H9 (cell line): ENCODE data around the gene PFN1. TPM values are rescaled to one million over a fixed set of nuclear protein-coding genes. Genes with fewer than 3 reads are reported as not detected.

Experiments
- DNase-seq: peaks from one replicate; pipeline ENCODE4 v3.0.0-alpha.2; 2017
- H2AFZ ChIP-seq: one replicate; pipeline ENCODE4 v1.6.1; 2013; ENCODE audit warnings: mild to moderate bottlenecking, low read length, control low read depth, moderate library complexity
- H2AK5ac ChIP-seq: 2 replicates; pipeline ENCODE4 v1.6.1; 2013; ENCODE audit warnings: low read length, control low read depth, mixed read lengths; ENCODE audit not compliant: insufficient read length
- H2BK120ac ChIP-seq: one replicate; pipeline ENCODE4 v1.6.1; 2013; ENCODE audit warnings: low read depth, mild to moderate bottlenecking, low read length, control low read depth, inconsistent platforms; ENCODE audit not compliant: poor library complexity, severe bottlenecking
- H2BK12ac ChIP-seq: 2 replicates; pipeline ENCODE4 v1.6.1; 2013; ENCODE audit warnings: low read length, control low read depth, mixed read lengths, low read depth; ENCODE audit not compliant: insufficient read length
- H2BK15ac ChIP-seq: 2 replicates; pipeline ENCODE4 v1.6.1; 2013; ENCODE audit warnings: low read depth, low read length, control low read depth
- H2BK20ac ChIP-seq: one replicate; pipeline ENCODE4 v1.6.1; 2013; ENCODE audit warnings: low read depth, mild to moderate bottlenecking, low read length, control low read depth, inconsistent platforms; ENCODE audit not compliant: poor library complexity, severe bottlenecking
- H2BK5ac ChIP-seq: 2 replicates; pipeline ENCODE4 v1.6.1; 2013; ENCODE audit warnings: low read length, control low read depth, mixed read lengths; ENCODE audit not compliant: insufficient read length
- H3K14ac ChIP-seq: 2 replicates; pipeline ENCODE4 v1.6.1; 2013; ENCODE audit warnings: low read length, control low read depth; ENCODE audit not compliant: insufficient read depth
- H3K18ac ChIP-seq: 2 replicates; pipeline ENCODE4 v1.6.1; 2013; ENCODE audit warnings: low read depth, mild to moderate bottlenecking, mixed read lengths, low read length, control low read depth; ENCODE audit not compliant: insufficient read length
- H3K23ac ChIP-seq: 2 replicates; pipeline ENCODE4 v1.6.1; 2013; ENCODE audit warnings: low read length, control low read depth, mixed read lengths, low read depth; ENCODE audit not compliant: insufficient read length
- H3K23me2 ChIP-seq: 2 replicates; pipeline ENCODE4 v1.6.1; 2013; ENCODE audit warnings: low read depth, mild to moderate bottlenecking, mixed read lengths, low read length, control low read depth; ENCODE audit not compliant: insufficient read length, poor library complexity, severe bottlenecking
- H3K27ac ChIP-seq: 2 replicates; pipeline ENCODE4 v1.5.1; 2013; ENCODE audit warnings: low read length, control low read depth, mixed read lengths, low read depth; ENCODE audit not compliant: insufficient read length
- H3K27me3 ChIP-seq: 2 replicates; pipeline ENCODE4 v1.6.1; 2013; ENCODE audit warnings: low read length, control low read depth, inconsistent platforms; ENCODE audit not compliant: insufficient read depth
- H3K4ac ChIP-seq: 2 replicates; pipeline ENCODE4 v1.6.1; 2013; ENCODE audit warnings: low read depth, mild to moderate bottlenecking, control low read depth, inconsistent platforms, low read length, moderate library complexity
- H3K4me1 ChIP-seq: 2 replicates; pipeline ENCODE4 v1.6.1; 2013; ENCODE audit warnings: low read length, control low read depth, inconsistent platforms; ENCODE audit not compliant: insufficient read depth
- H3K4me2 ChIP-seq: 2 replicates; pipeline ENCODE4 v1.6.1; 2013; ENCODE audit warnings: low read length, control low read depth, mixed read lengths; ENCODE audit not compliant: insufficient read length, insufficient read depth
- H3K56ac ChIP-seq: 2 replicates; pipeline ENCODE4 v1.6.1; 2013; ENCODE audit warnings: low read depth, mild to moderate bottlenecking, mixed read lengths, low read length, control low read depth; ENCODE audit not compliant: insufficient read length
- H3K79me1 ChIP-seq: 2 replicates; pipeline ENCODE4 v1.6.1; 2013; ENCODE audit warnings: low read depth, mild to moderate bottlenecking, moderate library complexity, low read length, control low read depth, inconsistent platforms; ENCODE audit not compliant: insufficient read depth, poor library complexity, severe bottlenecking
- H3K79me2 ChIP-seq: 2 replicates; pipeline ENCODE4 v1.6.1; 2013; ENCODE audit warnings: low read length, control low read depth, inconsistent platforms; ENCODE audit not compliant: insufficient read depth
- H3K9ac ChIP-seq: 2 replicates; pipeline ENCODE4 v1.6.1; 2013; ENCODE audit warnings: low read length, control low read depth, mixed read lengths; ENCODE audit not compliant: insufficient read length; ENCODE audit errors: extremely low read depth
- H3K9me3 ChIP-seq: one replicate; pipeline ENCODE4 v1.6.1; 2013; ENCODE audit warnings: low read depth, low read length, inconsistent platforms; ENCODE audit not compliant: control insufficient read depth
- H3T11ph ChIP-seq: one replicate; pipeline ENCODE4 v1.6.1; 2013; ENCODE audit warnings: mild to moderate bottlenecking, low read length, control low read depth, inconsistent platforms
- H4K20me1 ChIP-seq: one replicate; pipeline ENCODE4 v1.6.1; 2013; ENCODE audit not compliant: control insufficient read depth, insufficient read length, insufficient read depth
- H4K5ac ChIP-seq: 2 replicates; pipeline ENCODE4 v1.6.1; 2013; ENCODE audit warnings: low read depth, mild to moderate bottlenecking, mixed read lengths, low read length, control low read depth; ENCODE audit not compliant: insufficient read length
- H4K8ac ChIP-seq: replicated peaks from 2 replicates; pipeline ENCODE4 v1.6.1; 2013; ENCODE audit warnings: low read length, control low read depth, mixed read lengths, low read depth; ENCODE audit not compliant: insufficient read length
- H4K91ac ChIP-seq: 2 replicates; pipeline ENCODE4 v1.6.1; 2013; ENCODE audit warnings: low read depth, mild to moderate bottlenecking, moderate library complexity, mixed read lengths, low read length, control low read depth; ENCODE audit not compliant: insufficient read length
- H3K27ac Mint-ChIP-seq, 3 experiments: 2 replicates in 2 of 3; 3 replicates in 1 of 3; pipeline ENCODE4 v1.8.0; 2020 to 2021; ENCODE audit warnings: mixed read lengths in 3 of 3, mild to moderate bottlenecking in 1 of 3, moderate library complexity in 1 of 3
- H3K27me3 Mint-ChIP-seq: 2 replicates; pipeline ENCODE4 v1.8.0; 2021; ENCODE audit warnings: low read depth, mild to moderate bottlenecking, moderate library complexity, mixed read lengths
- H3K36me3 Mint-ChIP-seq, 3 experiments: 2 replicates in 2 of 3; 3 replicates in 1 of 3; pipeline ENCODE4 v1.8.0; 2020 to 2021; ENCODE audit warnings: low read depth in 3 of 3, mixed read lengths in 3 of 3; ENCODE audit not compliant: insufficient read depth in 1 of 3
- H3K4me1 Mint-ChIP-seq, 2 experiments: 2 replicates each; pipeline ENCODE4 v1.8.0; 2020; ENCODE audit warnings: mixed read lengths in 2 of 2
- H3K4me3 Mint-ChIP-seq, 2 experiments: 2 replicates in 1 of 2; 3 replicates in 1 of 2; pipeline ENCODE4 v1.8.0; 2020 to 2021; ENCODE audit warnings: mild to moderate bottlenecking in 2 of 2, mixed read lengths in 2 of 2, moderate library complexity in 1 of 2
- H3K9me3 Mint-ChIP-seq, 2 experiments: 2 replicates in 1 of 2; 3 replicates in 1 of 2; pipeline ENCODE4 v1.8.0; 2020; ENCODE audit warnings: mild to moderate bottlenecking in 2 of 2, mixed read lengths in 2 of 2, moderate library complexity in 1 of 2
- WGBS: extraction: QIAGEN DNeasy Blood & Tissue Kit; methylation state at CpG from one replicate; pipeline ENCODE4 v1.1.7; 2013; ENCODE audit warnings: missing lambda C conversion rate, low lambda C conversion rate, mixed read lengths; ENCODE audit not compliant: insufficient read length; ENCODE audit errors: extremely low coverage; 5-methylcytosine and 5-hydroxymethylcytosine counted together
- total RNA-seq: library from RNA; stranded (reverse); gene quantifications from 2 replicates; pipeline ENCODE4 v1.2.1, GENCODE V29; 2021
- TF ChIP-seq, protein P1 (sequence below): fragments of 200-600 bp; sonication (generic); conservative IDR thresholded peaks from 3 replicates; pipeline ENCODE4 v1.8.0; 2021; ENCODE audit warnings: antibody characterized with exemption, mild to moderate bottlenecking

Gene PFN1
- total RNA-seq, 1 experiment from 2014 or later = 1,149 TPM

DNA sequence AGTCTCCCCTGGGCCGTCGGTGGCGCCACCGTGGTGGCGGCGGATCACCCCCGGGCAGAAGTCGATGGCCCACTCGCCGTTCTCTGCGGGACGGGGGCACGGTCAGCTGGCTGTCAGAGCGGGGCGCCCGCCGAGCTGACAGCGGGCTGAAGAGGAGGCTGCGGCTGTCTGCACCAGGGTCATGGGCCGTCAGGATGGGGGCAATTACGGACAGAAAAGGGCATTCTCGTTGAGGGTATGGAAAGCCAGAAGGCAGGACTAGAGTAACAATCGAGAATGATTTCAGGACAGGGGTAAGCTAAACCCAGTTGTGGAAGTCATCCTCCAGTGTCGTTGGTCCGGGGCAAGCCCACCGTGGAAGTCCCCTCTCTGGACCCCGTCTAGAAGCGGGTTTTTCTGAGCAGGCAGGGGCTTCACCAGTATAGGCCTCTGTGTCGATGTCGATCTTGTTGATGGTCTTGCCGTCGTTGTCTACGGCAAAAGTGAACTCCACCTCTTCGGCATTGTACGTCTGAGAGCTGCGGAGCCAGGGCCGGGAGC is 47.2 kb downstream of the PFN1 start:
- TF ChIP-seq, protein P1, sequence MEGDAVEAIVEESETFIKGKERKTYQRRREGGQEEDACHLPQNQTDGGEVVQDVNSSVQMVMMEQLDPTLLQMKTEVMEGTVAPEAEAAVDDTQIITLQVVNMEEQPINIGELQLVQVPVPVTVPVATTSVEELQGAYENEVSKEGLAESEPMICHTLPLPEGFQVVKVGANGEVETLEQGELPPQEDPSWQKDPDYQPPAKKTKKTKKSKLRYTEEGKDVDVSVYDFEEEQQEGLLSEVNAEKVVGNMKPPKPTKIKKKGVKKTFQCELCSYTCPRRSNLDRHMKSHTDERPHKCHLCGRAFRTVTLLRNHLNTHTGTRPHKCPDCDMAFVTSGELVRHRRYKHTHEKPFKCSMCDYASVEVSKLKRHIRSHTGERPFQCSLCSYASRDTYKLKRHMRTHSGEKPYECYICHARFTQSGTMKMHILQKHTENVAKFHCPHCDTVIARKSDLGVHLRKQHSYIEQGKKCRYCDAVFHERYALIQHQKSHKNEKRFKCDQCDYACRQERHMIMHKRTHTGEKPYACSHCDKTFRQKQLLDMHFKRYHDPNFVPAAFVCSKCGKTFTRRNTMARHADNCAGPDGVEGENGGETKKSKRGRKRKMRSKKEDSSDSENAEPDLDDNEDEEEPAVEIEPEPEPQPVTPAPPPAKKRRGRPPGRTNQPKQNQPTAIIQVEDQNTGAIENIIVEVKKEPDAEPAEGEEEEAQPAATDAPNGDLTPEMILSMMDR = no peak
- no peak overlapping the region for H2BK12ac ChIP-seq
- no peak overlapping the region for H4K91ac ChIP-seq
- no peaks in the 10 kb centered on the region for H4K20me1 ChIP-seq
- DNase-seq = no peak
- H3K36me3 Mint-ChIP-seq = peaks cover 2 to 10% (median 7%) of the 10 kb centered on the region in 3 experiments; a peak in 5 of 7 replicates
- H4K5ac ChIP-seq = no peak overlapping the region
- no CpG with 5 or more reads among the region's 37 CpGs for WGBS
- no peak overlapping the region for H2BK5ac ChIP-seq
- H3K79me2 ChIP-seq = no peaks in the 10 kb centered on the region
- no peak overlapping the region for H3K9ac ChIP-seq
- H3K27ac Mint-ChIP-seq = no peak overlapping the region
- no peak overlapping the region for H3K56ac ChIP-seq
- H3K14ac ChIP-seq = no peak overlapping the region
- H3K4me1 ChIP-seq = peaks cover 3% of the 10 kb centered on the region; the same call in 1 of the 2 replicates
- H3K79me1 ChIP-seq = no peaks in the 10 kb centered on the region
- no peak overlapping the region for H2BK20ac ChIP-seq
- no peak overlapping the region for H2AFZ ChIP-seq
- no peak overlapping the region for H2BK15ac ChIP-seq
- H4K8ac ChIP-seq = no peak overlapping the region
- no peak overlapping the region for H2BK120ac ChIP-seq
- peak overlapping the region; percentile 46 to 88 for H3K4me3 Mint-ChIP-seq
- H3K4me1 Mint-ChIP-seq = peaks cover 10 to 28% of the 10 kb centered on the region in 2 experiments
- H3K4me2 ChIP-seq = peak overlapping the region; percentile 13
- H3K9me3 ChIP-seq = no peaks in the 10 kb centered on the region
- H2AK5ac ChIP-seq = no peak overlapping the region
- H3K27ac ChIP-seq = no peak overlapping the region
- H3K23me2 ChIP-seq = peaks cover 12% of the 10 kb centered on the region
- H3K27me3 Mint-ChIP-seq = peaks cover 13% of the 10 kb centered on the region
- H3T11ph ChIP-seq = no peak overlapping the region
- no peak overlapping the region for H3K18ac ChIP-seq
- H3K23ac ChIP-seq = no peak overlapping the region
- no peaks in the 10 kb centered on the region for H3K27me3 ChIP-seq
- H3K9me3 Mint-ChIP-seq = no peaks in the 10 kb centered on the region
- H3K4ac ChIP-seq = no peak overlapping the region
